BE2C (cell line): ENCODE measurements around the gene CDCP1.

Experiments used
- DNase-seq: peaks from one replicate; pipeline ENCODE4 v3.0.0-alpha.2; 2020
- H3K27me3 ChIP-seq: fragments of 250-450 bp; sonication (Bioruptor Pico); 2 replicates; pipeline ENCODE4 v1.5.1; 2020; ENCODE audit warnings: mild to moderate bottlenecking
- H3K36me3 ChIP-seq: fragments of 250-450 bp; sonication (Bioruptor Pico); 2 replicates; pipeline ENCODE4 v1.5.1; 2020; ENCODE audit warnings: mild to moderate bottlenecking
- H3K4me1 ChIP-seq: fragments of 250-450 bp; sonication (Bioruptor Pico); 2 replicates; pipeline ENCODE4 v1.5.1; 2020
- H3K4me3 ChIP-seq: 2 replicates; pipeline ENCODE4 v1.5.1; 2011; ENCODE audit warnings: low read depth, low read length
- H3K9me3 ChIP-seq: fragments of 250-450 bp; sonication (Bioruptor Pico); 2 replicates; pipeline ENCODE4 v1.5.1; 2020
- TF ChIP-seq, protein P1 (sequence below): IDR thresholded peaks from 2 replicates; pipeline ENCODE4 v1.5.1; 2012; ENCODE audit warnings: mild to moderate bottlenecking, low read depth, low read length

The CDCP1 gene

GRCh38 chr3:45134758-45135521 is 11.2 kb downstream of the CDCP1 start:
- Histone ChIP-seq H3K27me3 (no peaks in the 10 kb centered on the region), H3K36me3 (no peaks in the 10 kb centered on the region), H3K4me1 (no peaks in the 10 kb centered on the region), H3K4me3 (no peak overlapping the region), H3K9me3 (no peaks in the 10 kb centered on the region)
- TF ChIP-seq, protein P1, sequence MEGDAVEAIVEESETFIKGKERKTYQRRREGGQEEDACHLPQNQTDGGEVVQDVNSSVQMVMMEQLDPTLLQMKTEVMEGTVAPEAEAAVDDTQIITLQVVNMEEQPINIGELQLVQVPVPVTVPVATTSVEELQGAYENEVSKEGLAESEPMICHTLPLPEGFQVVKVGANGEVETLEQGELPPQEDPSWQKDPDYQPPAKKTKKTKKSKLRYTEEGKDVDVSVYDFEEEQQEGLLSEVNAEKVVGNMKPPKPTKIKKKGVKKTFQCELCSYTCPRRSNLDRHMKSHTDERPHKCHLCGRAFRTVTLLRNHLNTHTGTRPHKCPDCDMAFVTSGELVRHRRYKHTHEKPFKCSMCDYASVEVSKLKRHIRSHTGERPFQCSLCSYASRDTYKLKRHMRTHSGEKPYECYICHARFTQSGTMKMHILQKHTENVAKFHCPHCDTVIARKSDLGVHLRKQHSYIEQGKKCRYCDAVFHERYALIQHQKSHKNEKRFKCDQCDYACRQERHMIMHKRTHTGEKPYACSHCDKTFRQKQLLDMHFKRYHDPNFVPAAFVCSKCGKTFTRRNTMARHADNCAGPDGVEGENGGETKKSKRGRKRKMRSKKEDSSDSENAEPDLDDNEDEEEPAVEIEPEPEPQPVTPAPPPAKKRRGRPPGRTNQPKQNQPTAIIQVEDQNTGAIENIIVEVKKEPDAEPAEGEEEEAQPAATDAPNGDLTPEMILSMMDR: no peak
- no peak for DNase-seq

DNA sequence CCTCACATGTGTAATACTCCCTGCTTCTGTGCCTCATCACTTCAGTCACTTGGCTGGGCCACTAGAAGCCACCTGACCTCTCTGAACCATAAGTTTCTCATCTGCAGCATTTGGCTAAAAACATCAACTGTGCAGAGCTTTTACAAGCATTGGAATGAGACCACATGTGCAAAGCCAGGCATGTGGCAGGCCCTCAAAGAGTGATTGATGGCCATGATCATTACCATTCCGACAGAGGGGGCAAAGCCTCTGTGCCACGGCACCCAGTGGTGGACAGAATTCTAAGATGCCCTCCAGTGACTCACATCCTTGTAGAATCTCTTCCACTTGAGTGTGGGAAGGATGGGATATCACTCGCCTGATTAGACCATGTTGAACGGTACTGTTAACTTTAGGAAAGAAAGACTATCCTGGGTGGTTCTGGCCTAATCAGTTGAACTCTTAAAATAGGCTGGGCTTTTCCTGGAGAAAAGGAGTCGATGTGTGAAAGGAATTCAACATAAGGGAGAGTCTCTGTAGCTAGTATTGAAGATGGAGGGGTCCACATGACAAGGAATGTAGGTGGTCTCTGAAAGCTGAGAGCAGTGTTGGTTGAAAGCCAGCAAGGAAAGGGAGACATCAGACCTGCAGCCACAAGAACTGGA is 13.5 kb downstream of the CDCP1 start:
- no peak for DNase-seq
- H3K27me3 ChIP-seq: no peaks in the 10 kb centered on the region
- no peak overlapping the region for H3K4me3 ChIP-seq
- no peaks in the 10 kb centered on the region for H3K4me1 ChIP-seq
- no peaks in the 10 kb centered on the region for H3K9me3 ChIP-seq
- TF ChIP-seq, protein P1: no peak
- H3K36me3 ChIP-seq: no peaks in the 10 kb centered on the region

GRCh38 chr3:45131201-45131600 is 15.0 kb downstream of the CDCP1 start:
- Histone ChIP-seq H3K4me3 (no peak overlapping the region), H3K4me1 (no peaks in the 10 kb centered on the region), H3K27me3 (no peaks in the 10 kb centered on the region), H3K36me3 (no peaks in the 10 kb centered on the region), H3K9me3 (no peaks in the 10 kb centered on the region)
- TF ChIP-seq, protein P1: no peak
- DNase-seq: no peak

DNA sequence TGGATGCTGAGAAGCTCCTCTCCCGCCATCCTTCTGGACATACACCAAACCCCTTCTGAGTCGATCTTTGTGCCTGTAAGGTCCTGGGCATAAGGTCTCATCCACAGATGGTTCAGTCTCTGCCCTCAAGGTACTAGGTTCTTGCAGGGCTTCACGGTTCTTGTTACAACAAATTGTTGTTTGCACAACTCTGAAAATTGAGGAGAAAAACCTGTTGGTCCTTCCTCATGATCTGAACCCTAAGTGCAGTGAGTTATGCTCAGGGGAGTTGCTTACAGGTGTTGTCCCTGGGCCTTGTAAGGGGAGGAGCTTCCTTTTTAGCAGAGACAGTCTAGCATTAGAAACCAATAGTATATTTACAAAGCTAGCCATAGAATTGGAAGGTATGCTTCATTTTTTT is 15.7 kb downstream of the CDCP1 start:
- no peaks in the 10 kb centered on the region for H3K36me3 ChIP-seq
- H3K4me3 ChIP-seq: no peak overlapping the region
- no peaks in the 10 kb centered on the region for H3K27me3 ChIP-seq
- H3K9me3 ChIP-seq: no peaks in the 10 kb centered on the region
- TF ChIP-seq, protein P1: no peak
- no peak for DNase-seq
- no peaks in the 10 kb centered on the region for H3K4me1 ChIP-seq

DNA sequence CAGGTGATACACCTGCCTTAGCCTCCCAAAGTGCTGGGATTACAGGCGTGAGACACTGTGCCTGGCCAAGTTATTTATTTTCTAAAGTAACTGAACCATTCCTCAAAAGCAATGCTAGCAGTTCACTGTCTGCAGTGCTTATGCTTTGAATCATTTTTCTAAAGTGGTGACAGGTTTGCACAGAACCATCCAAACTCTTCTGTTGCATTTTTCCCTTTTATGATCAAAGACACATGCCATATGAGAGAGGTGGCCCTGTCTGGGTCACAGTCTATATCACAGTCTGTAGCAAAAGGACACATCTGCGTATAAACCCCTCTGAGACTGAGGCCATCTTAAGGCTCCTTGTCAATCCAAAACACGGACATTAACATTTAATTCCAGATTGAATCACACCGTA is 17.2 kb downstream of the CDCP1 start:
- DNase-seq: no peak
- Histone ChIP-seq H3K4me1 (no peaks in the 10 kb centered on the region), H3K9me3 (no peaks in the 10 kb centered on the region), H3K36me3 (no peaks in the 10 kb centered on the region), H3K27me3 (no peaks in the 10 kb centered on the region), H3K4me3 (no peak overlapping the region)
- TF ChIP-seq, protein P1: no peak

- no peaks in the 10 kb centered on the region for H3K4me1 ChIP-seq
- no peaks in the 10 kb centered on the region for H3K9me3 ChIP-seq
- no peaks in the 10 kb centered on the region for H3K36me3 ChIP-seq
- H3K4me3 ChIP-seq: no peak overlapping the region
- TF ChIP-seq, protein P1: no peak
- no peaks in the 10 kb centered on the region for H3K27me3 ChIP-seq
- no peak for DNase-seq
Observed at GRCh38 chr3:45127130-45127822, 18.9 kb downstream of the CDCP1 start.
